ENCODE data around the gene SPECC1. TPM values are rescaled to one million over a fixed set of nuclear protein-coding genes. Genes with fewer than 3 reads are reported as not detected.

The SPECC1 gene
- total RNA-seq, 1 experiment from 2014 or later, result 43.5 TPM

GRCh38 chr17:20223808-20224328, 214.7 kb downstream of the SPECC1 start (continued):
- TF ChIP-seq, protein P1, sequence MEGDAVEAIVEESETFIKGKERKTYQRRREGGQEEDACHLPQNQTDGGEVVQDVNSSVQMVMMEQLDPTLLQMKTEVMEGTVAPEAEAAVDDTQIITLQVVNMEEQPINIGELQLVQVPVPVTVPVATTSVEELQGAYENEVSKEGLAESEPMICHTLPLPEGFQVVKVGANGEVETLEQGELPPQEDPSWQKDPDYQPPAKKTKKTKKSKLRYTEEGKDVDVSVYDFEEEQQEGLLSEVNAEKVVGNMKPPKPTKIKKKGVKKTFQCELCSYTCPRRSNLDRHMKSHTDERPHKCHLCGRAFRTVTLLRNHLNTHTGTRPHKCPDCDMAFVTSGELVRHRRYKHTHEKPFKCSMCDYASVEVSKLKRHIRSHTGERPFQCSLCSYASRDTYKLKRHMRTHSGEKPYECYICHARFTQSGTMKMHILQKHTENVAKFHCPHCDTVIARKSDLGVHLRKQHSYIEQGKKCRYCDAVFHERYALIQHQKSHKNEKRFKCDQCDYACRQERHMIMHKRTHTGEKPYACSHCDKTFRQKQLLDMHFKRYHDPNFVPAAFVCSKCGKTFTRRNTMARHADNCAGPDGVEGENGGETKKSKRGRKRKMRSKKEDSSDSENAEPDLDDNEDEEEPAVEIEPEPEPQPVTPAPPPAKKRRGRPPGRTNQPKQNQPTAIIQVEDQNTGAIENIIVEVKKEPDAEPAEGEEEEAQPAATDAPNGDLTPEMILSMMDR (IDR thresholded peaks at IDR 0.05 in 2 of 3, conservative IDR thresholded peaks at IDR 0.05 in 1 of 3; ENCODE audit: borderline replicate concordance in 1 of 3, insufficient read depth in 1 of 3, low read depth in 2 of 3, low read length in 2 of 3), result no peak
- TF ChIP-seq EGR1 (IDR thresholded peaks at IDR 0.05; ENCODE audit: low read depth) (no peak), RAD21 (IDR thresholded peaks at IDR 0.05; ENCODE audit: low read depth) (no peak), EZH2 (IDR thresholded peaks at IDR 0.05) (no peak), SP1 (IDR thresholded peaks at IDR 0.05; ENCODE audit: low read depth) (no peak), CBX3 (IDR thresholded peaks at IDR 0.05; ENCODE audit: low read depth) (no peak), TCF7L2 (IDR thresholded peaks at IDR 0.05; ENCODE audit: borderline replicate concordance, extremely low read depth, insufficient read depth, insufficient read length) (no peak)
- TF ChIP-seq, protein P2, sequence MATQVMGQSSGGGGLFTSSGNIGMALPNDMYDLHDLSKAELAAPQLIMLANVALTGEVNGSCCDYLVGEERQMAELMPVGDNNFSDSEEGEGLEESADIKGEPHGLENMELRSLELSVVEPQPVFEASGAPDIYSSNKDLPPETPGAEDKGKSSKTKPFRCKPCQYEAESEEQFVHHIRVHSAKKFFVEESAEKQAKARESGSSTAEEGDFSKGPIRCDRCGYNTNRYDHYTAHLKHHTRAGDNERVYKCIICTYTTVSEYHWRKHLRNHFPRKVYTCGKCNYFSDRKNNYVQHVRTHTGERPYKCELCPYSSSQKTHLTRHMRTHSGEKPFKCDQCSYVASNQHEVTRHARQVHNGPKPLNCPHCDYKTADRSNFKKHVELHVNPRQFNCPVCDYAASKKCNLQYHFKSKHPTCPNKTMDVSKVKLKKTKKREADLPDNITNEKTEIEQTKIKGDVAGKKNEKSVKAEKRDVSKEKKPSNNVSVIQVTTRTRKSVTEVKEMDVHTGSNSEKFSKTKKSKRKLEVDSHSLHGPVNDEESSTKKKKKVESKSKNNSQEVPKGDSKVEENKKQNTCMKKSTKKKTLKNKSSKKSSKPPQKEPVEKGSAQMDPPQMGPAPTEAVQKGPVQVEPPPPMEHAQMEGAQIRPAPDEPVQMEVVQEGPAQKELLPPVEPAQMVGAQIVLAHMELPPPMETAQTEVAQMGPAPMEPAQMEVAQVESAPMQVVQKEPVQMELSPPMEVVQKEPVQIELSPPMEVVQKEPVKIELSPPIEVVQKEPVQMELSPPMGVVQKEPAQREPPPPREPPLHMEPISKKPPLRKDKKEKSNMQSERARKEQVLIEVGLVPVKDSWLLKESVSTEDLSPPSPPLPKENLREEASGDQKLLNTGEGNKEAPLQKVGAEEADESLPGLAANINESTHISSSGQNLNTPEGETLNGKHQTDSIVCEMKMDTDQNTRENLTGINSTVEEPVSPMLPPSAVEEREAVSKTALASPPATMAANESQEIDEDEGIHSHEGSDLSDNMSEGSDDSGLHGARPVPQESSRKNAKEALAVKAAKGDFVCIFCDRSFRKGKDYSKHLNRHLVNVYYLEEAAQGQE (IDR thresholded peaks at IDR 0.05; ENCODE audit: low read depth), result no peak

Data from HCT116 (cell line).